ENCODE data around the gene GNAT1. TPM values are rescaled to one million over a fixed set of nuclear protein-coding genes. Genes with fewer than 3 reads are reported as not detected.

Gene GNAT1
- total RNA-seq, 1 experiment from 2014 or later = 0.50 TPM

GRCh38 chr3:50162034-50162883 is 29.2 kb upstream of the GNAT1 start:
- Histone ChIP-seq H3K9me3 (no peaks in the 10 kb centered on the region), H3K36me3 (ENCODE audit: control insufficient read depth, insufficient read depth, low read length) (no peaks in the 10 kb centered on the region), H3K4me1 (peaks cover 34% of the 10 kb centered on the region), H3K27me3 (replicated peaks; ENCODE audit: control insufficient read depth, insufficient read depth, low read length) (no peaks in the 10 kb centered on the region), H3K4me3 (ENCODE audit: low read depth, low read length) (no peak overlapping the region)
- intact Hi-C loops (cut with micrococcal nuclease; ENCODE audit: unreplicated experiment) = no loop called here
- H3K36me3 Mint-ChIP-seq (ENCODE audit: insufficient read depth, unreplicated experiment) = peaks cover 4% of the 10 kb centered on the region
- POLR2A ChIA-PET = no interaction called here
- H3K27me3 Mint-ChIP-seq (ENCODE audit: insufficient read depth, unreplicated experiment) = no peaks in the 10 kb centered on the region
- no TSS peak for BruUV-seq (replicated peaks)
- no peak for TF ChIP-seq CTCF (IDR thresholded peaks at IDR 0.05; ENCODE audit: insufficient read depth in 1 of 2, low read depth in 1 of 2, low read length in 1 of 2, severe bottlenecking in 1 of 2, unreplicated experiment in 1 of 2)
- no peak overlapping the region for H3K27ac Mint-ChIP-seq (ENCODE audit: unreplicated experiment)
- no peak overlapping the region for H3K4me3 Mint-ChIP-seq (ENCODE audit: unreplicated experiment)
- DNase-seq = no peak
- CTCF ChIA-PET = no interaction called here
- peaks cover 16% of the 10 kb centered on the region for H3K4me1 Mint-ChIP-seq (ENCODE audit: low read depth, unreplicated experiment)
- H3K9me3 Mint-ChIP-seq (ENCODE audit: unreplicated experiment) = no peaks in the 10 kb centered on the region

- H3K27me3 ChIP-seq (replicated peaks; ENCODE audit: control insufficient read depth, insufficient read depth, low read length) = no peaks in the 10 kb centered on the region
- no peak for TF ChIP-seq CTCF (IDR thresholded peaks at IDR 0.05; ENCODE audit: insufficient read depth in 1 of 2, low read depth in 1 of 2, low read length in 1 of 2, severe bottlenecking in 1 of 2, unreplicated experiment in 1 of 2)
- no peak overlapping the region for H3K4me3 ChIP-seq (ENCODE audit: low read depth, low read length)
- BruUV-seq (replicated peaks) = no TSS peak
- Mint-ChIP-seq H3K4me3 (ENCODE audit: unreplicated experiment) (no peak overlapping the region), H3K4me1 (ENCODE audit: low read depth, unreplicated experiment) (peaks cover 16% of the 10 kb centered on the region), H3K27me3 (ENCODE audit: insufficient read depth, unreplicated experiment) (no peaks in the 10 kb centered on the region), H3K9me3 (ENCODE audit: unreplicated experiment) (no peaks in the 10 kb centered on the region), H3K27ac (ENCODE audit: unreplicated experiment) (no peak overlapping the region), H3K36me3 (ENCODE audit: insufficient read depth, unreplicated experiment) (no peaks in the 10 kb centered on the region)
- H3K36me3 ChIP-seq (ENCODE audit: control insufficient read depth, insufficient read depth, low read length) = no peaks in the 10 kb centered on the region; the same call in 1 of the 2 replicates
- no peaks in the 10 kb centered on the region for H3K9me3 ChIP-seq
- intact Hi-C loops (cut with micrococcal nuclease; ENCODE audit: unreplicated experiment) = no loop called here
- H3K4me1 ChIP-seq = peaks cover 25% of the 10 kb centered on the region
- ChIA-PET POLR2A (no interaction called here), CTCF (no interaction called here)
- no peak for DNase-seq
Measured at GRCh38 chr3:50163572-50164455, 27.6 kb upstream of the GNAT1 start.

GRCh38 chr3:50164481-50164880 is 26.9 kb upstream of the GNAT1 start:
- no peaks in the 10 kb centered on the region for H3K36me3 Mint-ChIP-seq (ENCODE audit: insufficient read depth, unreplicated experiment)
- no peak overlapping the region for H3K4me3 ChIP-seq (ENCODE audit: low read depth, low read length)
- H3K27ac Mint-ChIP-seq (ENCODE audit: unreplicated experiment) = no peak overlapping the region
- no TSS peak for BruUV-seq (replicated peaks)
- H3K9me3 Mint-ChIP-seq (ENCODE audit: unreplicated experiment) = no peaks in the 10 kb centered on the region
- DNase-seq = no peak
- H3K27me3 ChIP-seq (replicated peaks; ENCODE audit: control insufficient read depth, insufficient read depth, low read length) = no peaks in the 10 kb centered on the region
- no peaks in the 10 kb centered on the region for H3K9me3 ChIP-seq
- no peaks in the 10 kb centered on the region; the same call in 1 of the 2 replicates for H3K36me3 ChIP-seq (ENCODE audit: control insufficient read depth, insufficient read depth, low read length)
- no peak for TF ChIP-seq CTCF (IDR thresholded peaks at IDR 0.05; ENCODE audit: insufficient read depth in 1 of 2, low read depth in 1 of 2, low read length in 1 of 2, severe bottlenecking in 1 of 2, unreplicated experiment in 1 of 2)
- intact Hi-C loops (cut with micrococcal nuclease; ENCODE audit: unreplicated experiment) = no loop called here
- H3K4me1 Mint-ChIP-seq (ENCODE audit: low read depth, unreplicated experiment) = peaks cover 16% of the 10 kb centered on the region
- no peak overlapping the region for H3K4me3 Mint-ChIP-seq (ENCODE audit: unreplicated experiment)
- no peaks in the 10 kb centered on the region for H3K27me3 Mint-ChIP-seq (ENCODE audit: insufficient read depth, unreplicated experiment)
- ChIA-PET POLR2A (no interaction called here), CTCF (no interaction called here)
- peaks cover 25% of the 10 kb centered on the region for H3K4me1 ChIP-seq
